GM23248 (cell line): Measurements from ENCODE around the gene MSH4. TPM values are rescaled to one million over a fixed set of nuclear protein-coding genes. Genes with fewer than 3 reads are reported as not detected.

Source experiments
- DNase-seq: peaks from one replicate; pipeline ENCODE4 v3.0.0-alpha.2; 2015
- H2AFZ ChIP-seq: fragments of 200-600 bp; sonication (generic); 2 replicates; pipeline ENCODE4 v1.6.1; 2016; ENCODE audit warnings: antibody characterized with exemption
- H3F3A ChIP-seq: fragments of 200-600 bp; sonication (generic); 2 replicates; pipeline ENCODE4 v1.6.1; 2016; ENCODE audit warnings: mild to moderate bottlenecking, antibody characterized with exemption, mixed run types; ENCODE audit not compliant: insufficient read depth
- H3K27ac ChIP-seq: fragments of 200-600 bp; sonication (generic); 2 replicates; pipeline ENCODE4 v1.5.1; 2016; ENCODE audit warnings: mild to moderate bottlenecking
- H3K27me3 ChIP-seq: fragments of 200-600 bp; sonication (generic); replicated peaks from 2 replicates; pipeline ENCODE4 v1.6.1; 2016; ENCODE audit warnings: mild to moderate bottlenecking; ENCODE audit not compliant: insufficient read depth
- H3K36me3 ChIP-seq: fragments of 200-600 bp; sonication (generic); 2 replicates; pipeline ENCODE4 v1.6.1; 2016; ENCODE audit warnings: low read depth, mild to moderate bottlenecking
- H3K4me1 ChIP-seq: fragments of 200-600 bp; sonication (generic); 2 replicates; pipeline ENCODE4 v1.6.1; 2016; ENCODE audit warnings: mild to moderate bottlenecking; ENCODE audit not compliant: insufficient read depth
- H3K4me2 ChIP-seq: fragments of 200-600 bp; sonication (generic); one replicate; pipeline ENCODE4 v1.6.1; 2016; ENCODE audit warnings: mild to moderate bottlenecking; ENCODE audit not compliant: unreplicated experiment
- H3K4me3 ChIP-seq: fragments of 200-600 bp; sonication (generic); 2 replicates; pipeline ENCODE4 v1.5.1; 2016; ENCODE audit warnings: mild to moderate bottlenecking
- H3K79me2 ChIP-seq: fragments of 200-600 bp; sonication (generic); 2 replicates; pipeline ENCODE4 v1.6.1; 2016; ENCODE audit warnings: mild to moderate bottlenecking; ENCODE audit not compliant: insufficient read depth
- H3K9ac ChIP-seq: fragments of 200-600 bp; sonication (generic); 2 replicates; pipeline ENCODE4 v1.6.1; 2016; ENCODE audit warnings: mild to moderate bottlenecking
- H3K9me2 ChIP-seq: fragments of 200-600 bp; sonication (generic); 2 replicates; pipeline ENCODE4 v1.6.1; 2016; ENCODE audit warnings: mixed run types, mild to moderate bottlenecking, moderate library complexity; ENCODE audit not compliant: insufficient read depth
- H3K9me3 ChIP-seq: fragments of 200-600 bp; sonication (generic); one replicate; pipeline ENCODE4 v1.6.1; 2017; ENCODE audit warnings: low read depth
- H4K20me1 ChIP-seq: fragments of 200-600 bp; sonication (generic); 2 replicates; pipeline ENCODE4 v1.6.0; 2016; ENCODE audit not compliant: insufficient read depth
- EZH2 ChIP-seq: fragments of 200-600 bp; sonication (generic); IDR thresholded peaks from 2 replicates; pipeline ENCODE4 v1.6.1; 2018; ENCODE audit warnings: antibody characterized with exemption, mild to moderate bottlenecking; ENCODE audit not compliant: insufficient read depth, poor library complexity, severe bottlenecking
- EZH2phosphoT487 ChIP-seq: fragments of 200-600 bp; sonication (generic); IDR thresholded peaks from 2 replicates; pipeline ENCODE4 v1.6.1; 2018; ENCODE audit warnings: antibody characterized with exemption, moderate library complexity, mild to moderate bottlenecking, low read depth; ENCODE audit not compliant: insufficient read depth
- WGBS, 2 experiments: methylation state at CpG; one replicate each; pipeline ENCODE4 v1.1.6; 2015 to 2017; ENCODE audit warnings: low lambda C conversion rate in 2 of 2, low coverage in 1 of 2; ENCODE audit errors: missing lambda C conversion rate in 2 of 2; 5-methylcytosine and 5-hydroxymethylcytosine counted together
- in situ Hi-C: fragments of 300-500 bp; cut with MboI; formaldehyde crosslinking; loops from 2 replicates; pipeline ENCODE4 v1.15.0; 2020
- polyA plus RNA-seq: library from polyadenylated mRNA; unstranded; fragments of >200 nt; fragmentation: Nextera tagmentation; extraction: Ambion mirVana; gene quantifications from 2 replicates; pipeline ENCODE4 v1.2.1, GENCODE V29; 2016
- total RNA-seq: library from RNA; depleted of rRNA; stranded (reverse); fragments of >200 nt; shearing (Covaris generic); gene quantifications from 2 replicates; pipeline ENCODE4 v1.2.3, GENCODE V29; 2014

The MSH4 gene
- total and polyA plus RNA-seq, 2 experiments from 2014 or later = 0.14 TPM; not detected in 1

DNA sequence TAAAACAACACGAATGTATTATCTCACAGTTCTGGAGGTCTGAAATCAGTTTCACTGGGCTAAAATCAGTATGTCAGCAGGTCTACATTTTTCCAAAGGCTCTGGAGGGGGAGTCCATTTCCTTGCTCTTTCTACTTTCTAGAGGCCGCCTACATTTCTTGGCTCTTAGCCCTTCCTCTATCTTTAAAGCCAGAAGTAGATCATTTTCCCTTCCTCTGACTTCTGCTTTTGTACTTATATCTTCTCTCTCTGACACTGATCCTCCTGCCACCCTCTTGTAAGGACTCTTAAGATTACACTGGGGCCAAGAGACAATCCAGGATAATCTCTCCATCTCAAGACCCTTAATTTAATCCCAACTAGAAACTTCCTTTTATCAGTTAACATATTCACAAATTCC is 41.4 kb downstream of the MSH4 start:
- WGBS, 2 experiments = 40 to 50% methylated on average over 2 of the region's 2 CpGs
- H3K27me3 ChIP-seq = no peaks in the 10 kb centered on the region
- H3K36me3 ChIP-seq = no peaks in the 10 kb centered on the region
- H3F3A ChIP-seq = no peaks in the 10 kb centered on the region
- no peak overlapping the region for H3K4me3 ChIP-seq
- H3K4me1 ChIP-seq = no peaks in the 10 kb centered on the region
- H3K9me3 ChIP-seq = no peaks in the 10 kb centered on the region
- in situ Hi-C loops = no loop called here
- no peak overlapping the region for H3K4me2 ChIP-seq
- no peaks in the 10 kb centered on the region for H3K9me2 ChIP-seq
- no peak overlapping the region for H3K9ac ChIP-seq
- H3K27ac ChIP-seq = no peak overlapping the region
- DNase-seq = no peak
- no peak for TF ChIP-seq EZH2
- no peak for TF ChIP-seq EZH2phosphoT487
- no peaks in the 10 kb centered on the region for H4K20me1 ChIP-seq
- H2AFZ ChIP-seq = no peak overlapping the region
- no peaks in the 10 kb centered on the region for H3K79me2 ChIP-seq

DNA sequence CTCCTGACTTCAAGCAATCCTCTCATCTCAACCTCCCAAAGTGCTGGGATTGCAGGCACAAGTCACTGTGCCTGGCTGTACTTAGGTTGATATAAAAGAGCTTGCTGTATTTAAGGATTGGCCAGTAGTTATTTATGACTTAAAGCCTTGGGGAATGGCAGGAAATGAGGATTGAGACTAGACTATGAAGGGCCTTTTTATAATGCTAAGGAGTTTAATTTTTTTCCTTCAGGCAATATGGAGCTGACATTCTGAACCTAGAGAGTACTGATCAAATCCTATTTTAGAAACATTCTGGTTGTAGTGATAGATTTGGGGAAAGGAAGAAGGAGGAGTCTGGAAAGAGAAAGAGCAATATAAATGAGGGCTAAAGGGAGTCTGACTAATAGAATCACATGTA is 44.7 kb downstream of the MSH4 start:
- in situ Hi-C loops = no loop called here
- Histone ChIP-seq H3K36me3 (no peaks in the 10 kb centered on the region), H3K9me2 (no peaks in the 10 kb centered on the region), H3K4me1 (no peaks in the 10 kb centered on the region), H3K27me3 (no peaks in the 10 kb centered on the region), H3K4me3 (no peak overlapping the region), H2AFZ (no peak overlapping the region), H3K4me2 (no peak overlapping the region), H4K20me1 (no peaks in the 10 kb centered on the region), H3K9me3 (no peaks in the 10 kb centered on the region), H3K79me2 (no peaks in the 10 kb centered on the region), H3K27ac (no peak overlapping the region), H3K9ac (no peak overlapping the region), H3F3A (no peaks in the 10 kb centered on the region)
- no peak for DNase-seq
- TF ChIP-seq EZH2 (no peak), EZH2phosphoT487 (no peak)

DNA sequence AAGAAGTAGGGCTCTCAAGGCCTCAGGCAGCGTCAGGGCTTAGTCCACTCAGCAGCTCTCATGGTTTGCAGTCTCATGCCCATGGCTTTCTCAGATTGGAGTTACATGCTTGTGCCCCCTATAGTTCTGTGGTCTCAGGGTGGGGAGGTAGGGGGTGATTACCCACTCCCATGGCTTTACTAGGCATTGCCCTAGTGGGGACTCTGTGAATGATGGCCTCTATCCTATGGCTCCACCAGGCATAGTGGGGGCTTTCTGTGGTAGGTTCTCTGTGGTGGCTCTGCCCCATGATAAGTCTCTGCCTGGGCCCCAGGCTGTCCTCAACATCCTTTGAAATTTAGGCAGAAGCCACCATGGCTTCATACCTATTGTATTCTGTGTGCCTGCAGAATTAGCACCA is 48.9 kb downstream of the MSH4 start:
- Histone ChIP-seq H3K9me2 (no peaks in the 10 kb centered on the region), H3K9me3 (no peaks in the 10 kb centered on the region), H3K4me3 (no peak overlapping the region), H3K79me2 (no peaks in the 10 kb centered on the region), H3K4me2 (no peak overlapping the region), H4K20me1 (no peaks in the 10 kb centered on the region), H3K9ac (no peak overlapping the region), H3F3A (no peaks in the 10 kb centered on the region), H3K4me1 (no peaks in the 10 kb centered on the region), H3K27me3 (no peaks in the 10 kb centered on the region), H2AFZ (no peak overlapping the region), H3K27ac (no peak overlapping the region), H3K36me3 (no peaks in the 10 kb centered on the region)
- 43 to 45% methylated on average over 1 of the region's 1 CpG for WGBS, 2 experiments
- in situ Hi-C loops = no loop called here
- TF ChIP-seq EZH2 (no peak), EZH2phosphoT487 (no peak)
- DNase-seq = no peak

DNA sequence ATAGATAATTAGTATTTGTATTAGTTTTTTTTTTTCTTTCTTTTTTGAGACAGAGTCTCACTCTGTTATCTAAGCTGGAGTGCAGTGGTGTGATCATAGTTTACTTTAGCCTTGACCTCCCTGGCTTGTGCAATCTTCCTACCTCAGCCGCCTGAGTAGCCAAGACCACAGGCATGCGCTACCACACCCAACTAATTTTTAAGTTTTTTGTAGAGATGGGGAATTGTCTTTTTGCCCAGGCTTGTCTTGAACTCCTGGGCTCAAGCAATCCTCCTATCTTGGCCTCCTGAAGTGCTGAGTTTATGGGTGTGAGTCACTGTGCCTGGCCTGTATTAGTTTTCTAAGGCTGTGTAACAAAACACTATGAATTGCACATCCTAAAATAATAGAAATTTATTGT is 58.3 kb downstream of the MSH4 start:
- H3K9ac ChIP-seq = no peak overlapping the region
- no peaks in the 10 kb centered on the region for H3K79me2 ChIP-seq
- H3K4me2 ChIP-seq = no peak overlapping the region
- peak; percentile 38 for DNase-seq
- no peak overlapping the region for H3K27ac ChIP-seq
- H3K4me3 ChIP-seq = no peak overlapping the region
- no peaks in the 10 kb centered on the region for H3F3A ChIP-seq
- in situ Hi-C loops = no loop called here
- no peaks in the 10 kb centered on the region for H3K4me1 ChIP-seq
- 64% methylated on average over 2 of the region's 2 CpGs for WGBS, 2 experiments
- no peaks in the 10 kb centered on the region for H4K20me1 ChIP-seq
- no peaks in the 10 kb centered on the region for H3K27me3 ChIP-seq
- H2AFZ ChIP-seq = no peak overlapping the region
- H3K9me3 ChIP-seq = no peaks in the 10 kb centered on the region
- H3K9me2 ChIP-seq = no peaks in the 10 kb centered on the region
- no peaks in the 10 kb centered on the region for H3K36me3 ChIP-seq
- TF ChIP-seq EZH2phosphoT487 (no peak), EZH2 (no peak)

DNA sequence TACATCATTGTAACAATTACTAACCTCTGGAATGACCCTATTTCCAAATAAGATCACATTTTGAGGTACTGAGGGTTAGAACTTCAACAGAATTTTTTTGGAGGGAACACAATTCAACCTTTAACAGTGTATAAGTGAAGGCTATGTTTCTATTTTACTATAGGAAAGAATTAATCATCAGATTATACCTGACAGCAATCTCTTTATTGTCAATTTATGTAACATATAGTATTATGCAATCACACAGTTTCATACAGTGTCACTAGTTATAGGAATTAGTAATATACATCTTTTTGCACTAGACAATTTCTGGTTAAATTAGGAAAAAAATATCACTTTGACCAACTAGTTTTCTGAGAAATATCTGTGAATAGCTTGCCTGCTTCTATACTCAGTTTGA is 59.1 kb downstream of the MSH4 start:
- no peak overlapping the region for H3K4me2 ChIP-seq
- H3K9ac ChIP-seq = no peak overlapping the region
- no peaks in the 10 kb centered on the region for H3K9me3 ChIP-seq
- no peaks in the 10 kb centered on the region for H3K9me2 ChIP-seq
- H3K36me3 ChIP-seq = no peaks in the 10 kb centered on the region
- H3K27ac ChIP-seq = no peak overlapping the region
- H3F3A ChIP-seq = no peaks in the 10 kb centered on the region
- in situ Hi-C loops = no loop called here
- H3K4me3 ChIP-seq = no peak overlapping the region
- no peak for DNase-seq
- no peaks in the 10 kb centered on the region for H4K20me1 ChIP-seq
- no peaks in the 10 kb centered on the region for H3K4me1 ChIP-seq
- H3K27me3 ChIP-seq = no peaks in the 10 kb centered on the region
- TF ChIP-seq EZH2 = no peak
- TF ChIP-seq EZH2phosphoT487 = no peak
- H2AFZ ChIP-seq = no peak overlapping the region
- H3K79me2 ChIP-seq = no peaks in the 10 kb centered on the region
